IMR-90 (cell line): ENCODE results near the gene TRIM71. TPM values are rescaled to one million over a fixed set of nuclear protein-coding genes. Genes with fewer than 3 reads are reported as not detected.

ENCODE experiments used
- ATAC-seq: fragments of 200-7000 bp; cut with Tn5 transposase; 2 replicates; pipeline ENCODE4 v1.9.1; 2020; ENCODE audit warnings: low read depth, mild to moderate bottlenecking, moderate library complexity
- BruUV-seq: library from RNA; stranded (reverse); fragments of 400-500 nt; replicated peaks from 2 replicates; lab custom pipeline; 2021; lab: Mats Ljungman, UMichigan
- CTCF ChIA-PET: fragments of 300-600 bp; formaldehyde crosslinking; extraction: SDS; loops from one replicate; lab custom pipeline; 2021; ENCODE audit warnings: antibody characterized with exemption; lab: Yijun Ruan, JAX
- POLR2A ChIA-PET: fragments of 300-600 bp; sonication (Branson Sonifier 250); formaldehyde crosslinking; loops from one replicate; lab custom pipeline; 2022; ENCODE audit warnings: antibody characterized with exemption; ENCODE audit not compliant: unreplicated experiment; lab: Charles Lee
- DNase-seq: peaks from one replicate; pipeline ENCODE4 v3.0.0; 2013
- H2AFZ ChIP-seq: replicated peaks from 2 replicates; pipeline ENCODE3; 2013; ENCODE audit warnings: low read length, mild to moderate bottlenecking; ENCODE audit not compliant: poor library complexity
- H2AK5ac ChIP-seq: 2 replicates; pipeline ENCODE4 v1.6.1; 2013; ENCODE audit warnings: low read depth, low read length, inconsistent platforms
- H2AK9ac ChIP-seq: replicated peaks from 2 replicates; pipeline ENCODE3; 2013; ENCODE audit warnings: mild to moderate bottlenecking, low read depth, low read length, moderate library complexity; ENCODE audit not compliant: poor library complexity
- H2BK120ac ChIP-seq: 2 replicates; pipeline ENCODE4 v1.6.1; 2013; ENCODE audit warnings: low read depth, low read length, inconsistent platforms
- H2BK15ac ChIP-seq: 3 replicates; pipeline ENCODE4 v1.6.1; 2013; ENCODE audit warnings: low read depth, low read length, inconsistent platforms
- H2BK20ac ChIP-seq: 2 replicates; pipeline ENCODE4 v1.6.1; 2013; ENCODE audit warnings: low read depth, mild to moderate bottlenecking, inconsistent platforms, low read length, moderate library complexity
- H2BK5ac ChIP-seq: 2 replicates; pipeline ENCODE4 v1.6.1; 2013; ENCODE audit warnings: mild to moderate bottlenecking, low read depth, low read length, inconsistent platforms; ENCODE audit not compliant: poor library complexity, severe bottlenecking
- H3K14ac ChIP-seq: replicated peaks from 2 replicates; pipeline ENCODE4 v1.6.1; 2013; ENCODE audit warnings: low read depth, low read length, inconsistent platforms
- H3K18ac ChIP-seq: 2 replicates; pipeline ENCODE4 v1.6.1; 2013; ENCODE audit warnings: low read depth, low read length, control low read depth
- H3K23ac ChIP-seq: 2 replicates; pipeline ENCODE4 v1.6.1; 2013; ENCODE audit warnings: low read depth, low read length, inconsistent platforms
- H3K27ac ChIP-seq: 2 replicates; pipeline ENCODE4 v1.5.1; 2013; ENCODE audit warnings: mild to moderate bottlenecking, control low read depth, low read length; ENCODE audit not compliant: insufficient read depth
- H3K27me3 ChIP-seq: 2 replicates; pipeline ENCODE4 v1.6.1; 2013; ENCODE audit warnings: low read length; ENCODE audit not compliant: control insufficient read depth, insufficient read depth
- H3K36me3 ChIP-seq: 2 replicates; pipeline ENCODE4 v1.6.1; 2013; ENCODE audit warnings: low read length, mixed read lengths; ENCODE audit not compliant: control insufficient read depth, insufficient read depth
- H3K4ac ChIP-seq: 2 replicates; pipeline ENCODE4 v1.6.1; 2013; ENCODE audit warnings: low read depth, low read length, inconsistent platforms
- H3K4me1 ChIP-seq: 2 replicates; pipeline ENCODE4 v1.6.1; 2013; ENCODE audit warnings: low read length, mixed read lengths; ENCODE audit not compliant: control insufficient read depth, insufficient read depth
- H3K4me2 ChIP-seq: 2 replicates; pipeline ENCODE4 v1.6.1; 2013; ENCODE audit warnings: low read depth, mild to moderate bottlenecking, control low read depth, low read length, moderate library complexity
- H3K4me3 ChIP-seq: 2 replicates; pipeline ENCODE4 v1.5.1; 2013; ENCODE audit warnings: low read depth, mild to moderate bottlenecking, control low read depth, low read length, moderate library complexity; ENCODE audit not compliant: insufficient read depth
- H3K56ac ChIP-seq: 2 replicates; pipeline ENCODE4 v1.6.1; 2013; ENCODE audit warnings: low read length, inconsistent platforms; ENCODE audit not compliant: insufficient read depth; ENCODE audit errors: extremely low read depth
- H3K79me1 ChIP-seq, 2 experiments: 2 replicates each; pipeline ENCODE4 v1.6.1; 2013; ENCODE audit warnings: low read length in 2 of 2, inconsistent platforms in 1 of 2, low read depth in 1 of 2
- H3K9ac ChIP-seq: 2 replicates; pipeline ENCODE4 v1.6.1; 2013; ENCODE audit warnings: low read depth, low read length, control low read depth
- H3K9me1 ChIP-seq: 2 replicates; pipeline ENCODE4 v1.6.1; 2013; ENCODE audit warnings: low read length, inconsistent platforms; ENCODE audit not compliant: insufficient read depth
- H3K9me3 ChIP-seq: 2 replicates; pipeline ENCODE4 v1.6.1; 2013; ENCODE audit warnings: low read length; ENCODE audit not compliant: control insufficient read depth, insufficient read depth
- H4K20me1 ChIP-seq: 2 replicates; pipeline ENCODE4 v1.6.1; 2013; ENCODE audit warnings: low read length, inconsistent platforms; ENCODE audit not compliant: insufficient read depth
- H4K5ac ChIP-seq: 2 replicates; pipeline ENCODE4 v1.6.1; 2013; ENCODE audit warnings: mild to moderate bottlenecking, low read depth, low read length, control low read depth
- H4K8ac ChIP-seq, 2 experiments: 2 replicates each; pipeline ENCODE4 v1.6.1; 2013; ENCODE audit warnings: low read depth in 2 of 2, low read length in 2 of 2, control low read depth in 1 of 2, inconsistent platforms in 1 of 2
- H4K91ac ChIP-seq: 2 replicates; pipeline ENCODE4 v1.6.1; 2013; ENCODE audit warnings: low read depth, low read length, inconsistent platforms; ENCODE audit not compliant: insufficient read depth
- CEBPB ChIP-seq: IDR thresholded peaks from 2 replicates; pipeline ENCODE4 v1.6.1; 2012; ENCODE audit warnings: low read depth, low read length, improper control_type of control experiment
- MAFK ChIP-seq: IDR thresholded peaks from 2 replicates; pipeline ENCODE4 v1.6.1; 2012; ENCODE audit warnings: low read depth, low read length, improper control_type of control experiment
- MAZ ChIP-seq: IDR thresholded peaks from 2 replicates; pipeline ENCODE4 v1.6.1; 2012; ENCODE audit warnings: low read depth, mild to moderate bottlenecking, low read length, improper control_type of control experiment, moderate library complexity, borderline replicate concordance
- NFE2L2 ChIP-seq: fragments of 150-350 bp; IDR thresholded peaks from 2 replicates; pipeline ENCODE4 v1.6.1; 2016; ENCODE audit warnings: low read depth, mild to moderate bottlenecking, low read length
- RAD21 ChIP-seq: IDR thresholded peaks from 2 replicates; pipeline ENCODE4 v1.6.1; 2012; ENCODE audit warnings: low read length, improper control_type of control experiment
- RCOR1 ChIP-seq: IDR thresholded peaks from 2 replicates; pipeline ENCODE4 v1.6.1; 2012; ENCODE audit warnings: mild to moderate bottlenecking, low read length, improper control_type of control experiment; ENCODE audit not compliant: insufficient replicate concordance
- RFX5 ChIP-seq: IDR thresholded peaks from 2 replicates; pipeline ENCODE4 v1.8.0; 2012; ENCODE audit warnings: low read depth, mild to moderate bottlenecking, low read length, moderate library complexity
- SMC3 ChIP-seq: fragments of 150-350 bp; IDR thresholded peaks from 2 replicates; pipeline ENCODE4 v1.6.1; 2016; ENCODE audit warnings: low read depth, mild to moderate bottlenecking, antibody characterized with exemption, low read length, moderate library complexity
- USF2 ChIP-seq: fragments of 150-350 bp; IDR thresholded peaks from 2 replicates; pipeline ENCODE4 v1.6.1; 2017; ENCODE audit warnings: mild to moderate bottlenecking, antibody characterized with exemption, low read length, low read depth
- WGBS, 2 experiments: methylation state at CpG; one replicate each; pipeline versions ENCODE4 v1.1.5 to v1.1.7; 2013; ENCODE audit warnings: missing lambda C conversion rate in 2 of 2; ENCODE audit not compliant: insufficient read length in 1 of 2; ENCODE audit errors: extremely low coverage in 2 of 2; 5-methylcytosine and 5-hydroxymethylcytosine counted together
- dilution Hi-C: fragments of 300-500 bp; cut with HindIII; formaldehyde crosslinking; loops from one replicate; pipeline ENCODE4 v1.14.3; 2018; ENCODE audit warnings: low sequenced_read_pairs; ENCODE audit not compliant: unreplicated experiment
- in situ Hi-C: fragments of 300-500 bp; cut with MboI; formaldehyde crosslinking; loops from 3 replicates; pipeline ENCODE4 v1.14.3; 2019; ENCODE audit warnings: low sequenced_read_pairs, inconsistent platforms, mixed read lengths
- intact Hi-C: fragments of 100-400 bp; cut with micrococcal nuclease; formaldehyde crosslinking; loops from 2 replicates; pipeline ENCODE4 v1.10.0; 2022
- polyA plus RNA-seq, 3 experiments: library from polyadenylated mRNA; depleted of rRNA; stranded (reverse); fragments of >200 nt; gene quantifications; 2 replicates each; pipeline ENCODE4 v1.2.3, GENCODE V29; 2012; ENCODE audit warnings: low replicate concordance in 1 of 3
- total RNA-seq: library from RNA; depleted of rRNA; stranded (reverse); fragments of >200 nt; gene quantifications from 2 replicates; pipeline ENCODE4 v1.2.3, GENCODE V29; 2012

Gene TRIM71
- total and polyA plus RNA-seq, 2 of the 4 experiments (the other 2 are of a cell fraction): not detected

- no peak for DNase-seq
- no peak overlapping the region for H2AK5ac ChIP-seq
- H3K56ac ChIP-seq: no peak overlapping the region
- no peak overlapping the region for H3K4ac ChIP-seq
- H4K20me1 ChIP-seq: no peaks in the 10 kb centered on the region
- H3K4me1 ChIP-seq: no peaks in the 10 kb centered on the region
- H2AK9ac ChIP-seq: no peak overlapping the region
- H3K9ac ChIP-seq: no peak overlapping the region
- H3K79me1 ChIP-seq: no peaks in the 10 kb centered on the region
- no peaks in the 10 kb centered on the region for H3K9me1 ChIP-seq
- dilution Hi-C loops: no loop called here
- BruUV-seq: no TSS peak
- ChIA-PET POLR2A (no interaction called here), CTCF (no interaction called here)
- no peak overlapping the region for H3K4me3 ChIP-seq
- H4K8ac ChIP-seq: no peak overlapping the region
- 90% methylated on average over 2 of the region's 11 CpGs; no CpG with 5 or more reads in 1 of the 2 experiments for WGBS, 2 experiments
- no peak overlapping the region for H4K5ac ChIP-seq
- no peak overlapping the region for H2AFZ ChIP-seq
- no peaks in the 10 kb centered on the region for H3K36me3 ChIP-seq
- no peak overlapping the region for H2BK15ac ChIP-seq
- in situ Hi-C loops: no loop called here
- no peak overlapping the region for H3K27ac ChIP-seq
- intact Hi-C loops: no loop called here
- H2BK5ac ChIP-seq: no peak overlapping the region
- TF ChIP-seq RFX5: no peak
- no peak for TF ChIP-seq MAFK
- TF ChIP-seq NFE2L2: no peak
- TF ChIP-seq SMC3: no peak
- TF ChIP-seq RAD21: no peak
- TF ChIP-seq MAZ: no peak
- TF ChIP-seq RCOR1: no peak
- TF ChIP-seq CEBPB: no peak
- TF ChIP-seq USF2: no peak
- H2BK120ac ChIP-seq: no peak overlapping the region
- no peak overlapping the region for H2BK20ac ChIP-seq
- no peaks in the 10 kb centered on the region for H3K9me3 ChIP-seq
- no peak overlapping the region for H4K91ac ChIP-seq
- H3K18ac ChIP-seq: no peak overlapping the region
- H3K14ac ChIP-seq: no peak overlapping the region
- peaks cover 20% of the 10 kb centered on the region for H3K27me3 ChIP-seq
- ATAC-seq: no peak
- H3K4me2 ChIP-seq: no peak overlapping the region
- H3K23ac ChIP-seq: no peak overlapping the region
Observed at GRCh38 chr3:32862247-32862935, 44.6 kb downstream of the TRIM71 start.
